ENCODE results near the gene CELF2. TPM values are rescaled to one million over a fixed set of nuclear protein-coding genes. Genes with fewer than 3 reads are reported as not detected.

The CELF2 gene
- total RNA-seq, 6 donors from 2014 or later, result 82.7 to 193 (median 120) TPM

DNA sequence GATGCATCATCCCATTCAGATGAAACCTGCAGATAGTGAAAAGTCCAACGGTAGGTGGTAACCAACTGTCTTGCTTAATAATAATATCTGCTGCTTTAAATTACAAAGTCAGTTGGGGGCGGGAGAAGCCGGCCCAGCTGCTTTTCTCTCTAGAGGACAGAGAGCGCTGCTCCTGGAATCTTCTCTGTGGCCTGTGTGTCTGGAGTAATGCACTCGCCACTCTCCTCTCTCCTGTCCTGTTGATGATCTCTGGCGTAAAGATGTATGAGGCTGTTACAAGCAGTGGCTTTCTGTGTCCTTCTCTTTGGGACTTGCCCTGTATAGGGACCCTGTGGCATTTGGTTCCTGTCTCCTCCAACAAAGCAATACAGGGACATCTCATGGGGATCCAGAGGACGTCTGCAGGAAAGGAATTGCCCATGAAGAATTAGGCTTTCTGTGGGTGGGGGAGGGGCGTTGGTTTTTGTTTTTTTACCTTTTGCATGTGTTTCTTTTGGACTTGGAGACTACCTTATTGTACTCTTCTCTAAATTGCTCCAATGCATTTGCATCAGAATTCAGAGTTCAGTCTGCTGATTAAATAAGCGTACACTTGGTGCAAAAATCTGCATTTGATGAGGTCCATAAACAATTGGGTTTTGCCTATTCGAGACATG is 231.6 kb downstream of the CELF2 start:
- WGBS, 2 donors, result 76 to 83% methylated on average over 10 of the region's 10 CpGs
- H3K4me1 ChIP-seq, result peaks cover 0 to 6% (median 2%) of the 10 kb centered on the region in 4 donors
- DNase-seq (no peak), ATAC-seq (ENCODE audit: low FRiP score in 2 of 2) (no peak)
- H3K27ac ChIP-seq, result no peak overlapping the region
- H3K27me3 ChIP-seq, result no peaks in the 10 kb centered on the region
- H3K4me3 ChIP-seq, result no peak overlapping the region
- peaks cover 0 to 39% (median 33%) of the 10 kb centered on the region in 4 donors for H3K36me3 ChIP-seq
- no peaks in the 10 kb centered on the region for H3K9me3 ChIP-seq
- TF ChIP-seq POLR2AphosphoS5 (IDR thresholded peaks at IDR 0.05), result no peak
- TF ChIP-seq EP300 (IDR thresholded peaks at IDR 0.05), result no peak
- TF ChIP-seq, protein P1, sequence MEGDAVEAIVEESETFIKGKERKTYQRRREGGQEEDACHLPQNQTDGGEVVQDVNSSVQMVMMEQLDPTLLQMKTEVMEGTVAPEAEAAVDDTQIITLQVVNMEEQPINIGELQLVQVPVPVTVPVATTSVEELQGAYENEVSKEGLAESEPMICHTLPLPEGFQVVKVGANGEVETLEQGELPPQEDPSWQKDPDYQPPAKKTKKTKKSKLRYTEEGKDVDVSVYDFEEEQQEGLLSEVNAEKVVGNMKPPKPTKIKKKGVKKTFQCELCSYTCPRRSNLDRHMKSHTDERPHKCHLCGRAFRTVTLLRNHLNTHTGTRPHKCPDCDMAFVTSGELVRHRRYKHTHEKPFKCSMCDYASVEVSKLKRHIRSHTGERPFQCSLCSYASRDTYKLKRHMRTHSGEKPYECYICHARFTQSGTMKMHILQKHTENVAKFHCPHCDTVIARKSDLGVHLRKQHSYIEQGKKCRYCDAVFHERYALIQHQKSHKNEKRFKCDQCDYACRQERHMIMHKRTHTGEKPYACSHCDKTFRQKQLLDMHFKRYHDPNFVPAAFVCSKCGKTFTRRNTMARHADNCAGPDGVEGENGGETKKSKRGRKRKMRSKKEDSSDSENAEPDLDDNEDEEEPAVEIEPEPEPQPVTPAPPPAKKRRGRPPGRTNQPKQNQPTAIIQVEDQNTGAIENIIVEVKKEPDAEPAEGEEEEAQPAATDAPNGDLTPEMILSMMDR (IDR thresholded peaks at IDR 0.05), result no peak
- TF ChIP-seq POLR2A (IDR thresholded peaks at IDR 0.05), result no peak

DNA sequence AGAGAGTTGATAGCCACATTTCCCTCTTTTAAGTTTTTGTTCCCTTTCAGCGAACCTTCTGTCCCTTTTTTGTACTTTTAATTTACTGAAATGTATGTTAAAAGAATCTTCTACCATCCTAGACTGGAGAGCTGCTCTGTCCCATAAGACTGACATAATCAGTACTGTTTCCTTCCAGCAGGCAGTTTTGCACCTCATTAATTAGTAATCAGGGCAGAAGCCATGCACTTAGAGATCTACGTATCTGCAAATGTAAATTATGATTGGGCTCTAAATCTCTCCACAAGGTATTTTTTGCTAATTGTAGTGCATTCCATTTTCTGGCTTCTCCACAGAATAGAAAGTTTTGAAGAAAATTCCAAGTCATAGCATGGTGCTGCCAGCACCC is 232.1 kb downstream of the CELF2 start:
- no peak for DNase-seq
- Histone ChIP-seq H3K36me3 (peaks cover 0 to 40% (median 33%) of the 10 kb centered on the region in 4 donors), H3K9me3 (no peaks in the 10 kb centered on the region), H3K27ac (no peak overlapping the region), H3K4me3 (no peak overlapping the region), H3K27me3 (no peaks in the 10 kb centered on the region), H3K4me1 (peaks cover 0 to 6% (median 2%) of the 10 kb centered on the region in 4 donors)
- TF ChIP-seq EP300 (IDR thresholded peaks at IDR 0.05) (no peak), POLR2AphosphoS5 (IDR thresholded peaks at IDR 0.05) (no peak), POLR2A (IDR thresholded peaks at IDR 0.05) (no peak)
- TF ChIP-seq, protein P1 (IDR thresholded peaks at IDR 0.05), result no peak
- WGBS, 2 donors, result 73 to 90% methylated on average over 2 of the region's 2 CpGs
- ATAC-seq (ENCODE audit: low FRiP score in 2 of 2), result no peak

DNA sequence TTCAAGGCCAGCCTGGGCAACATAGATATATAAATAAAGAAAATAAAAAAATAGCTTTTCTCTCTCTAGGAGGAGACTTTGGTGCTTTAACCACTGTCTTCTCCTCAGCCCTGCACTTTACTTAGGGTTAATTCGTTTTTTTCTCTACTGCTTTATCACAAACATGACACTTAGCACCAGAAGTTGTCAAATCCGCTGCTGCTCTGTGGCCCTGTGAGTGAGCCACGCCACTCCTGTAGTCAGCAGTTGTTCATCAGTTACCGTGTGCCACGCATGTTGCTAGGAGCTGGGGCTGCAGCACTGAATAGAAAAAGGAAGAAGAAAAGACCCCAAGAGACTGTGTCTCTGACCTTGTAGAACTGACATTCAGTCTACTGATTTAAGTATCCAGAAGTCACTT is 232.6 kb downstream of the CELF2 start:
- WGBS, 2 donors, result 92 to 95% methylated on average over 5 of the region's 5 CpGs
- Histone ChIP-seq H3K9me3 (no peaks in the 10 kb centered on the region), H3K27ac (no peak overlapping the region), H3K4me1 (peaks cover 0 to 4% (median under 1%) of the 10 kb centered on the region in 4 donors), H3K27me3 (no peaks in the 10 kb centered on the region), H3K4me3 (no peak overlapping the region), H3K36me3 (peaks cover 0 to 45% (median 38%) of the 10 kb centered on the region in 4 donors)
- DNase-seq (no peak), ATAC-seq (ENCODE audit: low FRiP score in 2 of 2) (no peak)
- TF ChIP-seq, protein P1 (IDR thresholded peaks at IDR 0.05), result no peak
- TF ChIP-seq EP300 (IDR thresholded peaks at IDR 0.05), result no peak
- no peak for TF ChIP-seq POLR2AphosphoS5 (IDR thresholded peaks at IDR 0.05)
- no peak for TF ChIP-seq POLR2A (IDR thresholded peaks at IDR 0.05)

DNA sequence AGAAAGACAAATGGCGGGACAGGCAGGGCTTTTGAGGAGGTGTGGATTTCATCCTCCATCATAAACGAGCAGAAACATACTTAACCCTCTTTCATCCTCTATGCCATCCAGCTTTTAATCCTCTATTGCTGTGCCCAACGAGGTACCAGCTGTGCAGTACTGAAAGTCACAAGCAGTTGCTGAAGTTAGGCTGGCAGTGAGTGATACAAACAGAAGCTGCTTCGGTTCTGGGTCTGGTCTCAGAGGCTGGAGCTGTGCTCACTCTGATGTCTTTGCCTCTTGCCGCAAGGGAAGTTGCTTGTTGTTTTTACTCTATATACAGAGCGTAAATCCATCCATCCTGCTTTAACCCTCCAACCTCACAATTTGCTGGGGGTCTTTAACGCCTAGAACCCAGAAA is 235.2 kb downstream of the CELF2 start:
- TF ChIP-seq POLR2AphosphoS5 (IDR thresholded peaks at IDR 0.05), result no peak
- ATAC-seq (ENCODE audit: low FRiP score in 2 of 2) (no peak), DNase-seq (no peak)
- 81 to 91% methylated on average over 7 of the region's 7 CpGs for WGBS, 2 donors
- H3K36me3 ChIP-seq, result peaks cover 6 to 53% (median 50%) of the 10 kb centered on the region in 4 donors
- no peaks in the 10 kb centered on the region for H3K4me1 ChIP-seq
- H3K9me3 ChIP-seq, result no peaks in the 10 kb centered on the region
- H3K27me3 ChIP-seq, result no peaks in the 10 kb centered on the region
- H3K27ac ChIP-seq, result no peak overlapping the region
- H3K4me3 ChIP-seq, result no peak overlapping the region

DNA sequence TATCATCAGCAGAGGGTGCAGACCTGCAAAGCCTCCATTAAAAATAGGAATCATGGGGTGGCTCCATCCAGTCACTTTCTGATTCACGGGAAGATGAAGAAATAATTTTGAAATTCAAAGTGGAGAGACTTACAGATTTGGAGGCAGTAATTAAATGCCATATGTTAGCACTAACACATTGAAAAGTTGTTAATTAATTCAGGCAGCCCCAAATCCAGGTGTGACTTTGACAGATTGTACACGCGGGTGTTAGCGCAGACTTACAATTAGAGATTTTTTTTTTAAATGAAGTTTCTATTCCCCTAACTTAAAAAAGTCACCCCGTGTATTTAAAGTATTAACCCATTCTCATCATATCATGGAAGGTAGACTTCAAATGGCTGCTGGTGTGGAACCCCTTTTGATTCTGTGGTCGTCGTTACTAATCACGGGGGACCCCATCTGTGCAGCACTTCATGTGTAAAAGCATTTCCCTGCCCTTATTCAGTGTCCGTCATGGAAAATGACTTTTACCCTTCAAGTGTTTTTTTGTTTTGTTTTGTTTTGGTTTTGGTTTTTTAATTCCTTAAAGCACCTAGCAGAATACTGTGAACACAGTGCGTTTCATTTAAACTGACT is 235.8 kb downstream of the CELF2 start:
- ATAC-seq (ENCODE audit: low FRiP score in 2 of 2), result no peak
- WGBS, 2 donors, result 89 to 90% methylated on average over 10 of the region's 10 CpGs
- H3K36me3 ChIP-seq, result peaks cover 12 to 58% (median 55%) of the 10 kb centered on the region in 4 donors

More for the DNA sequence above, 235.8 kb downstream of the CELF2 start:
- Histone ChIP-seq H3K27me3 (no peaks in the 10 kb centered on the region), H3K9me3 (no peaks in the 10 kb centered on the region), H3K4me1 (no peaks in the 10 kb centered on the region), H3K4me3 (no peak overlapping the region), H3K27ac (no peak overlapping the region)
- no peak for DNase-seq
- TF ChIP-seq EP300 (IDR thresholded peaks at IDR 0.05), result no peak
- TF ChIP-seq POLR2AphosphoS5 (IDR thresholded peaks at IDR 0.05), result no peak
- TF ChIP-seq, protein P1 (IDR thresholded peaks at IDR 0.05), result no peak
- TF ChIP-seq POLR2A (IDR thresholded peaks at IDR 0.05), result no peak
